Stimulated activated CD8-positive, alpha-beta memory T cell treated with anti-CD3 and anti-CD28 coated beads, Interleukin-15, amount 100 ng/mL, for 4 hours (primary cell): ENCODE results near the gene SLC35F3.
"Not testable (repeated sequence)": the region's sequence is repeated elsewhere in the genome, so short reads cannot be mapped to it uniquely, and the experiment has no call there.

Experiments used
- DNase-seq, 2 donors: peaks; one replicate each; pipeline ENCODE4 v3.0.0-alpha.2; 2020; ENCODE audit warnings: low read depth in 2 of 2

The SLC35F3 gene

GRCh38 chr1:234247746-234248145 is 343.3 kb downstream of the SLC35F3 start:
- not testable (repeated sequence) for DNase-seq

- DNase-seq = no peak
Observed at GRCh38 chr1:234250747-234251146, 346.3 kb downstream of the SLC35F3 start.

GRCh38 chr1:234253732-234254131 is 349.3 kb downstream of the SLC35F3 start:
- no peak for DNase-seq

GRCh38 chr1:234256359-234256758 is 351.9 kb downstream of the SLC35F3 start:
- no peak for DNase-seq

- DNase-seq = no peak
Observed at GRCh38 chr1:234258071-234258470, 353.6 kb downstream of the SLC35F3 start.

- DNase-seq = no peak
Observed at GRCh38 chr1:234260578-234260977, 356.1 kb downstream of the SLC35F3 start.

GRCh38 chr1:234261545-234261944 is 357.1 kb downstream of the SLC35F3 start:
- DNase-seq = no peak

GRCh38 chr1:234262007-234262753 is 357.7 kb downstream of the SLC35F3 start:
- DNase-seq = no peak

- DNase-seq = no peak
Observed at GRCh38 chr1:234262754-234263105, 358.3 kb downstream of the SLC35F3 start.

- no peak for DNase-seq
Observed at GRCh38 chr1:234264832-234265231, 360.4 kb downstream of the SLC35F3 start.

GRCh38 chr1:234265321-234265720 is 360.8 kb downstream of the SLC35F3 start:
- no peak for DNase-seq

GRCh38 chr1:234265861-234266260 is 361.4 kb downstream of the SLC35F3 start:
- DNase-seq = no peak

GRCh38 chr1:234270093-234270492 is 365.6 kb downstream of the SLC35F3 start:
- no peak for DNase-seq

GRCh38 chr1:234270581-234271242 is 366.2 kb downstream of the SLC35F3 start:
- DNase-seq = no peak

- no peak for DNase-seq
Observed at GRCh38 chr1:234271243-234271606, 366.7 kb downstream of the SLC35F3 start.

- DNase-seq = no peak
Observed at GRCh38 chr1:234272656-234273312, 368.3 kb downstream of the SLC35F3 start.

GRCh38 chr1:234273981-234274380 is 369.5 kb downstream of the SLC35F3 start:
- DNase-seq = no peak

- DNase-seq = no peak
Observed at GRCh38 chr1:234276151-234276788, 371.8 kb downstream of the SLC35F3 start.

GRCh38 chr1:234277161-234277868 is 372.8 kb downstream of the SLC35F3 start:
- DNase-seq = no peak

- DNase-seq = no peak
Observed at GRCh38 chr1:234279021-234279420, 374.5 kb downstream of the SLC35F3 start.

- DNase-seq = no peak
Observed at GRCh38 chr1:234280500-234280899, 376.0 kb downstream of the SLC35F3 start.
